Epithelial cell of alveolus of lung (primary cell): ENCODE data around the gene ADAP2. TPM values are rescaled to one million over a fixed set of nuclear protein-coding genes. Genes with fewer than 3 reads are reported as not detected.

Experiments used
- total RNA-seq: library from RNA; depleted of rRNA; stranded (reverse); fragments of >200 nt; gene quantifications from 2 replicates; pipeline ENCODE4 v1.2.1, GENCODE V29; 2015

Gene ADAP2
- total RNA-seq, result 2.1 and 2.8 TPM in 2 replicates

DNA sequence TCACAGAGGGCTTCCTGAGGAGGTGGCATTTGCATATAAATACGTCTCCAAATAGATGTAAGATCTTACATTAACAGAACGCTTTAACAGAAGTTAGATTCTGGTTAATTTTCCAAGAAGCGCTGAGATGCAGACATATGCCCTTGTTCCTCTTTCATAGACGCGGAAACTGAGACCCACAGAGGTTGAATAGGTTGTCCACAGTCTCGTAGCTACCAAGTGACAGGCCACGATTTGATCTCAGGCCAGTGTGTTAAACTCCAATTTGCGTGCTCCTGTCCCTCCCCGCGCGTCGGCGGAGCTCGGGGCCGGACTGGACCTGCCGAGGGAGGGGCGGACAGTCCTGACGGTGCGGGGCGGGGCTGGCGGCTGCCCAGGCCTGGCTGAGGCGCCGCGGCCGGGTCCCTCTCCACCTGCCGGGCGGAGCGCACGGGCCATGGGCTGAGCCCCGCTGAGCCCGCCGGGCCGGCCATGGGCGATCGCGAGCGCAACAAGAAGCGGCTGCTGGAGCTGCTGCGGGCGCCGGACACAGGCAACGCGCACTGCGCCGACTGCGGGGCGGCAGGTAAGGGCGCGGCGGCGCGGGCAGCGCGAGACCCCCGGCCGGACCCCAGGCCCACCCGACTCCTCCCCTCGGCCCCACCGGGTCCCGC, at the start of gene ADAP2:
TSS of gene ADAP2 (plus strand) at position 402 of the 653 bp plus-strand sequence. CDS start at position 472, 70 bp downstream.

GRCh38 chr17:30906101-30906911, 15.4 kb upstream of the ADAP2 start, which contains the start of gene TEFM:
TEFM (minus strand) TSS chr17:30906238; CDS start chr17:30906198, 40 bp downstream.

DNA sequence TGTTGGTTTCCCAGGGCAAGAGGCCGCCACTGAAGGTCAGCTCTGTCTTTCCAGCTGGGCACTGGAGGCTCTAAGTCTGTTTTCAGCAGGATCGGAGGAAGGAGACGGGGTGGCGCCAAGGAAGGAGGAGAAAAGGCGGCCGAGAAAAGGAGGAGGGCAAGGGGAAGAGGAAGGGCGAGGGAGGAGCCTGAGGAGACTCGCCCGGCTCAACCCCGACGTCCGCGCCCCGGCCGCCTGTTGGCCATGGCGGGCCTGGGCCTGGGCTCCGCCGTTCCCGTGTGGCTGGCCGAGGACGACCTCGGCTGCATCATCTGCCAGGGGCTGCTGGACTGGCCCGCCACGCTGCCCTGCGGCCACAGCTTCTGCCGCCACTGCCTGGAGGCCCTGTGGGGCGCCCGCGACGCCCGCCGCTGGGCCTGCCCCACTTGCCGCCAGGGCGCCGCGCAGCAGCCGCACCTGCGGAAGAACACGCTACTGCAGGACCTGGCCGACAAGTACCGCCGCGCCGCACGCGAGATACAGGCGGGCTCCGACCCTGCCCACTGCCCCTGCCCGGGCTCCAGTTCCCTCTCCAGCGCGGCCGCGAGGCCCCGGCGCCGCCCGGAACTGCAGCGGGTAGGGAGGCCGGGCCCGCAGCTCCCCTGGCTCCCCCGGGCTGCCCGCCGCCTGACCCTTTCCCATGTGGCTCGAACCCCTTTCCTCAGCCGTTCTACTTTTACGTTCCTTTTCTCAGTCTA, 49.3 kb downstream of the ADAP2 start, which contains the start of gene RNF135:
TSS of gene RNF135 (plus strand) at position 209 of the 737 bp plus-strand sequence. CDS start at position 244, 35 bp downstream.

Other genes with a start within 250 kb of the ADAP2 start
- gene CRLF3, start 97.3 kb upstream of the ADAP2 start, total RNA-seq, result 4.8 and 9.8 TPM in 2 replicates
- gene ATAD5, start 90.0 kb upstream of the ADAP2 start, total RNA-seq, result 2.5 and 3.8 TPM in 2 replicates
- 7.0 and 16.1 TPM in 2 replicates for gene TEFM, start 15.7 kb upstream of the ADAP2 start, total RNA-seq
- 14.6 and 22.0 TPM in 2 replicates for gene RNF135, start 49.1 kb downstream of the ADAP2 start, total RNA-seq
- gene NF1, start 173.0 kb downstream of the ADAP2 start, total RNA-seq, result 26.5 and 33.0 TPM in 2 replicates